ENCODE results near the gene ID1.
A peak's percentile ranks its signal among the peaks of the same experiment; 100 is the strongest.
"Not testable (repeated sequence)": the region's sequence is repeated elsewhere in the genome, so short reads cannot be mapped to it uniquely, and the experiment has no call there.

Gene ID1

DNA sequence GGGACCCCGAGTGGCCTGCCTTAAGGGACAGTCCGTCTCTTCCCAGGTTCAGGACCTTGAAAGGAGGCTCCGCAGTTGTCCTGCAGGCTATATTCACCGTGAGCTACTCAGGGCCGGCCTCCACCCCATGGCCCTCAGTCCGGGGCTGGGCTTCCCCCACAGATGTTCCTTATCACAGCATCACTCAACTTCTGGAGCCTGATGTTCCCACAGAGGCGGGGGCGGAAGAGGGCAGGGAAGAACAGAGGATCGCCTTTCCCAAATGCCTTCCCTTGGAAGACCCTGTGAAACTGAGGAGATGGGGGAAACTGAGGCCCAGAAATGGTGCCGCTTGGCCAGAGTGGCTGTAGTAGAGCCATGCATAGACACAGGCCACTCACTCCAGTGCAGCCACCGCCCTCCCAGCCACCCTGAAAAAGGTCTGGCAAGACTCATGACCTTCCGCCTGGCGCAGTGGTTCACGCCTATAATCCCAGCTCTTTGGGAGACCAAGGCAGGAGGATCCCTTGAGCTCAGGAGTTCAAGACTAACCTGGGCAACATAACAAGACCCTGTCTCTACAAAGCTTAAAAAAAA, 28.3 kb downstream of the ID1 start:
- H3K4me3 Mint-ChIP-seq, result no peak overlapping the region
- H3K27ac Mint-ChIP-seq, result no peak overlapping the region
- H3K36me3 Mint-ChIP-seq, result no peaks in the 10 kb centered on the region
- ATAC-seq, result no peak
- no peaks in the 10 kb centered on the region for H3K9me3 Mint-ChIP-seq
- peaks cover 8% of the 10 kb centered on the region for H3K27me3 Mint-ChIP-seq
- no peaks in the 10 kb centered on the region for H3K4me1 Mint-ChIP-seq

DNA sequence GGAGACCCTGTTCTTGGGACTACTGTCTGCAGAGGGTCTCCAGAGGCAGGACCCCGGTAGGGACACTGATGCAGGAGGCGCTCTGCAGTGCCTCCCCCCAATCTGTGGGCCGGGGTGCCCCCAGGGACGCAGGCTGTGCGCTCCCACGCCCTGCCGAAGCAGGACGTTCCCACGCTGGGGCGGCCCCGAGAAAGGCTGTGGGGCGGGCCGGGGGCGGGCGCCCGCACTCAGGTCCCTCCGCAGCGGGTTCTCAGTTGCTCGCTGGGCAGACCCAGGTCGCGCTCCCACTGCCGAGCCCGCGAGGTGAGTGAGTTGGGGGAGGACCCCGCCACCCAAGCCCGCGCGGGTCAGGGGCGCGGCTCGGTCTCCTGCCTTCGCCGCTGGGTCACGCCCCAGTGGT, 32.6 kb downstream of the ID1 start, which contains the start of gene COX4I2:
Gene COX4I2 (plus strand): TSS at position 253 of the 400 bp plus-strand sequence. CDS start 1,106 bp downstream, outside the sequence.
- Mint-ChIP-seq H3K27ac (no peak within 1 kb of the TSS), H3K36me3 (no peaks in the 10 kb centered on the region), H3K4me3 (peak within 1 kb of the TSS; percentile 30), H3K27me3 (peaks cover 34% of the 10 kb centered on the region), H3K9me3 (no peaks in the 10 kb centered on the region), H3K4me1 (peaks cover under 1% of the 10 kb centered on the region)
- ATAC-seq, result peak; percentile 51

DNA sequence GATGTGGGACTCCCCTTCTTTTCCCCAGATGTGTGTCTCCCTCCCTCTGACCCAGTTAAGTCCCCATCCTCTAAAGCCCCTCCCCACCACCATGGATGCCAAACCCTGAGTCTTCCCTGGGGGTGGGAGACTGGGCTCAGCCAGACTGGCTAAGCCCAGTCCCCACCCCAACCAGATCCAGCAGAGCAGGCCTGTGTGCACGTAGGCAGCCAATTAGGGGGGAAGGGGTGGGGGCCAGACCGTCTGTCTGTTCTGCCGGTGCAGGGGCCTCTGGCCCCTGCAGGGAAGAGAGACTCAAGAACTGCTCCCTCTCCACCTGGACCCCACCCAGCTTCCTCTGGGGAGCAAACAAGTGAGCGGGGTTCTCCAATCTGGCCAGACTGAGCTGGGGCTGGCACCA, 33.2 kb downstream of the ID1 start:
- H3K4me1 Mint-ChIP-seq, result peaks cover 6% of the 10 kb centered on the region
- peaks cover 41% of the 10 kb centered on the region for H3K27me3 Mint-ChIP-seq
- no peak for ATAC-seq
- H3K27ac Mint-ChIP-seq, result no peak overlapping the region
- peak overlapping the region; percentile 30 for H3K4me3 Mint-ChIP-seq
- H3K9me3 Mint-ChIP-seq, result no peaks in the 10 kb centered on the region
- H3K36me3 Mint-ChIP-seq, result no peaks in the 10 kb centered on the region

DNA sequence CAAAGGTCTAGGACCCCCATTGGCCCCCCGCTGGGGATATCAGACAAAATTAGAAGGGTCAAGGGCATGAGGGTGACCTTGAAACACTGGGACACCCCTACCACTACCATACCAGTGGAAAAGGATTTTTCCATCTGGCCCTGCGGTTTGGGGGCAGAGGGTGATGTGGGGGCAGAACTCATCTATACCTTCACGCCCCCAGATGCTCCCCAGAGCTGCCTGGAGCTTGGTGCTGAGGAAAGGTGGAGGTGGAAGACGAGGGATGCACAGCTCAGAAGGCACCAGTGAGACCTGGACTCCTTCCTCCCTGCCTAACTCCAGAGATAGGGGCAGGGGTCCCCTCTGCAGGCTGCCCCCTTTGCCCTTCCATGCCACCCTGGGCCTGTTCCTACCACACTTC, 33.7 kb downstream of the ID1 start:
- H3K9me3 Mint-ChIP-seq, result no peaks in the 10 kb centered on the region
- peaks cover 6% of the 10 kb centered on the region for H3K4me1 Mint-ChIP-seq
- H3K4me3 Mint-ChIP-seq, result no peak overlapping the region
- H3K27me3 Mint-ChIP-seq, result peaks cover 42% of the 10 kb centered on the region
- no peaks in the 10 kb centered on the region for H3K36me3 Mint-ChIP-seq
- no peak for ATAC-seq
- no peak overlapping the region for H3K27ac Mint-ChIP-seq

GRCh38 chr20:31640259-31640658, 35.2 kb downstream of the ID1 start:
- H3K27ac Mint-ChIP-seq, result no peak overlapping the region
- no peak for ATAC-seq
- H3K27me3 Mint-ChIP-seq, result peaks cover 42% of the 10 kb centered on the region
- no peak overlapping the region for H3K4me3 Mint-ChIP-seq
- no peaks in the 10 kb centered on the region for H3K36me3 Mint-ChIP-seq
- peaks cover 6% of the 10 kb centered on the region for H3K4me1 Mint-ChIP-seq
- no peaks in the 10 kb centered on the region for H3K9me3 Mint-ChIP-seq

DNA sequence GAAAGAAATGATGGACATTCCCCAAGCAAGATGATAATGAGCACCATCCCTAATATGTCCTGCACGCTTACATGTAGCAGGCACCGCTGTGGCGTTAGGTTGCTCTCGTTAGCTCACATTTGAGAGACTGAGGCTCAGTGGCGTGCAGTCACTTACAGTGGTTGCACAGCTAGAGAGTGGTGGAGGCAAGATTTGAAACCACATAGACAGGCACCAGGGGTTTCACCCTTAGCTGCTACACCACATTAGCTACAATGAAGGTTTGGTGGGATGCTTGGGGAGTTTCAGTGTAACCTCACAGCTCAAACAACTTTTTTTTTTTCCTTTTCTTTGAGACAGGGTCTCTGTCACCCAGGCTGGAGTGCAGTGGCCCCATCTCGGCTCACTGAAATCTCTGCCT, 36.3 kb downstream of the ID1 start:
- no peak for ATAC-seq
- Mint-ChIP-seq H3K4me1 (peaks cover 6% of the 10 kb centered on the region), H3K4me3 (no peak overlapping the region), H3K27me3 (peaks cover 42% of the 10 kb centered on the region), H3K9me3 (no peaks in the 10 kb centered on the region), H3K27ac (no peak overlapping the region), H3K36me3 (no peaks in the 10 kb centered on the region)

GRCh38 chr20:31642837-31643236, 37.7 kb downstream of the ID1 start:
- no peak overlapping the region for H3K27ac Mint-ChIP-seq
- peaks cover 40% of the 10 kb centered on the region for H3K27me3 Mint-ChIP-seq
- no peak overlapping the region for H3K4me3 Mint-ChIP-seq
- no peaks in the 10 kb centered on the region for H3K9me3 Mint-ChIP-seq
- H3K36me3 Mint-ChIP-seq, result no peaks in the 10 kb centered on the region
- ATAC-seq, result no peak
- H3K4me1 Mint-ChIP-seq, result peaks cover 6% of the 10 kb centered on the region

DNA sequence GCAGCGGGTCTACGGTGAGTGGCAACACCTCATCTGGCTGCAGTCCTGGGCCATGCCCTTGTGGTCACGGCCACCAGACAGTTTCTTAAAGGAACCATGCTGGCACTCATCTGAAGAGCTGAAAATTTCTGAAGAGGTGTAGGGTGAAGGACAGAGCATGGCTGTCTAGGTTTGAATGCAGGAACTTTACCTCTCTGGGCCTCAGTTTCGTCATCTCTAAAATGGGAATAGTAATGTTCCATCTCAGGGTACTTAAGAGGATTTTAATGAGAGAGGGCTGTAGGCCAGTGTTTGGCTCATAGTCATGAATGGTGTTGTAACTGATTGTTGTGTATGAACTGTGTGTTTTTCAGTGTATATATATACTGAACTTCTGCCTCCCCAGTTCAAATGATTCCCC, 38.4 kb downstream of the ID1 start:
- no peak for ATAC-seq
- peaks cover 33% of the 10 kb centered on the region for H3K27me3 Mint-ChIP-seq
- H3K36me3 Mint-ChIP-seq, result no peaks in the 10 kb centered on the region
- no peak overlapping the region for H3K27ac Mint-ChIP-seq
- H3K9me3 Mint-ChIP-seq, result no peaks in the 10 kb centered on the region
- H3K4me3 Mint-ChIP-seq, result no peak overlapping the region
- H3K4me1 Mint-ChIP-seq, result peaks cover 6% of the 10 kb centered on the region

DNA sequence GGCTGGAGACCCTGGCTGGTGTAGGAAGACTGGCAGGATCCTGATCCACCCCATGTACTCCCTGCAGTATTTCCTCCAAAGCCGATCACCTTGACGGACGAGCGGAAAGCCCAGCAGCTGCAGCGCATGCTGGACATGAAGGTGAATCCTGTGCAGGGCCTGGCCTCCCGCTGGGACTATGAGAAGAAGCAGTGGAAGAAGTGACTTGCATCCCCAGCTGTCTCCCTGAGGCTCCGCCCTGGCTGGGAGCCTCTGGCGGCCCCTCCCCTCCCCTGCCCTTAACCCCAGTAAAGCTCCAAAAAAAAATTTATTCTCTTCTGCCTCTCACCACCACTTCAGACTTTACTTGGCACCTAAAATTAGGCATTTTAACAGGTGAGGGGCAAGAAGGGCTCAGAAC, 39.6 kb downstream of the ID1 start:
- Mint-ChIP-seq H3K36me3 (no peaks in the 10 kb centered on the region), H3K27ac (no peak overlapping the region), H3K4me3 (no peak overlapping the region), H3K9me3 (no peaks in the 10 kb centered on the region), H3K27me3 (peaks cover 21% of the 10 kb centered on the region), H3K4me1 (peaks cover 6% of the 10 kb centered on the region)
- ATAC-seq, result no peak

DNA sequence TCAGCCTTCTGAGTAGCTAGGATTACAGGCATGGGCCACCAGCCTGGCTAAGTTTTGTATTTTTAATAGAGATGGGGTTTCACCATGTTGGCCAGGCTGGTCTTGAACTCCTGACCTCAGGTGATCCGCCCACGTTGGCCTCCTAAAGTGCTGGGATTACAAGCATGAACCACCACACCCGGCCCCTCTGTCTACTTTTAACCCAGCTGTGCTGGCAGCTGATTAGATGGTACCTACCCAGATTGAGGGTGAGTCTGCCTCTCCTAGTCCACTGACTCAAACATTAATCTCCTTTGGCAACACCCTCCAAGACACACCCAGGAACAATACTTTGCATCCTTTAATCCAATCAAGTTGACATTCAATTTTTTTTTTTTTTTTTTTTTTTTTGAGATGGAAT, 43.0 kb downstream of the ID1 start:
- not testable (repeated sequence) for ATAC-seq, H3K27ac Mint-ChIP-seq, H3K36me3 Mint-ChIP-seq, H3K27me3 Mint-ChIP-seq, H3K4me3 Mint-ChIP-seq, H3K9me3 Mint-ChIP-seq
- peaks cover 11% of the 10 kb centered on the region for H3K4me1 Mint-ChIP-seq

- peak overlapping the region; percentile 18 for H3K27ac Mint-ChIP-seq
- H3K27me3 Mint-ChIP-seq, result no peaks in the 10 kb centered on the region
- H3K9me3 Mint-ChIP-seq, result no peaks in the 10 kb centered on the region
- no peak overlapping the region for H3K4me3 Mint-ChIP-seq
- no peak for ATAC-seq
- peaks cover 9% of the 10 kb centered on the region for H3K4me1 Mint-ChIP-seq
- no peaks in the 10 kb centered on the region for H3K36me3 Mint-ChIP-seq
Measured at GRCh38 chr20:31652917-31653396, 47.9 kb downstream of the ID1 start.

GRCh38 chr20:31653561-31653960, 48.5 kb downstream of the ID1 start:
- Mint-ChIP-seq H3K4me3 (no peak overlapping the region), H3K9me3 (no peaks in the 10 kb centered on the region), H3K27ac (no peak overlapping the region), H3K36me3 (no peaks in the 10 kb centered on the region), H3K4me1 (peaks cover 9% of the 10 kb centered on the region), H3K27me3 (no peaks in the 10 kb centered on the region)
- no peak for ATAC-seq

- no peaks in the 10 kb centered on the region for H3K27me3 Mint-ChIP-seq
- H3K4me3 Mint-ChIP-seq, result no peak overlapping the region
- no peaks in the 10 kb centered on the region for H3K9me3 Mint-ChIP-seq
- H3K36me3 Mint-ChIP-seq, result no peaks in the 10 kb centered on the region
- no peak overlapping the region for H3K27ac Mint-ChIP-seq
- H3K4me1 Mint-ChIP-seq, result peaks cover 9% of the 10 kb centered on the region
- ATAC-seq, result no peak
Measured at GRCh38 chr20:31654534-31654933, 49.4 kb downstream of the ID1 start.

All from stimulated activated memory B cell treated with anti-CD40 and anti-IgM and Interleukin-4, amounts not matched to agents 10 μg/mL and 1 μg/mL and 100 μg/mL, for 72 hours (primary cell).